ENCODE data around the gene SLC25A36.

DNA sequence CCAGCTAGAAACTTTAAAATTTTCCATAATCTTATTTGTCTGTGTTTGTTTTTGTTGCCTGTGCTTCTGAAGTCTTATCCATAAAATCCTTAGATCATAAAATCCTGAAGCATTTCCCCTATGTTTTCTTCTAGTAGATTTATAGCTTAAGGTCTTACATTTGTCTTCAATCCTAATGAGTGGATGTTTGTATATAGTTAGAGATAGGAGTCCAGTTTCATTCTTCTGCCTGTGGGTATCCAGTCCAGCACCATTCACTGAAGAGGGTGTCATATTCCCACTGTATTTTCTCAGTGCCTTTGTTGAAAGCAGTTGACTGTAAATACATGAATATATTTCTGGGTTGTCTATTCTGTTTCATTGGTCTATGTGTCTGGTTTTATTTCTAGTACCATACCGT, 64.7 kb downstream of the SLC25A36 start:
- TF ChIP-seq, protein P1, sequence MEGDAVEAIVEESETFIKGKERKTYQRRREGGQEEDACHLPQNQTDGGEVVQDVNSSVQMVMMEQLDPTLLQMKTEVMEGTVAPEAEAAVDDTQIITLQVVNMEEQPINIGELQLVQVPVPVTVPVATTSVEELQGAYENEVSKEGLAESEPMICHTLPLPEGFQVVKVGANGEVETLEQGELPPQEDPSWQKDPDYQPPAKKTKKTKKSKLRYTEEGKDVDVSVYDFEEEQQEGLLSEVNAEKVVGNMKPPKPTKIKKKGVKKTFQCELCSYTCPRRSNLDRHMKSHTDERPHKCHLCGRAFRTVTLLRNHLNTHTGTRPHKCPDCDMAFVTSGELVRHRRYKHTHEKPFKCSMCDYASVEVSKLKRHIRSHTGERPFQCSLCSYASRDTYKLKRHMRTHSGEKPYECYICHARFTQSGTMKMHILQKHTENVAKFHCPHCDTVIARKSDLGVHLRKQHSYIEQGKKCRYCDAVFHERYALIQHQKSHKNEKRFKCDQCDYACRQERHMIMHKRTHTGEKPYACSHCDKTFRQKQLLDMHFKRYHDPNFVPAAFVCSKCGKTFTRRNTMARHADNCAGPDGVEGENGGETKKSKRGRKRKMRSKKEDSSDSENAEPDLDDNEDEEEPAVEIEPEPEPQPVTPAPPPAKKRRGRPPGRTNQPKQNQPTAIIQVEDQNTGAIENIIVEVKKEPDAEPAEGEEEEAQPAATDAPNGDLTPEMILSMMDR (IDR thresholded peaks at IDR 0.05), result no peak
- no peak for TF ChIP-seq POLR2A (IDR thresholded peaks at IDR 0.05)

Data from uterus (tissue), 2 donors.